A549 (cell line): ENCODE data around the gene CHAF1B. TPM values are rescaled to one million over a fixed set of nuclear protein-coding genes. Genes with fewer than 3 reads are reported as not detected.

Source experiments
- polyA plus RNA-seq, 4 experiments: library from polyadenylated mRNA; depleted of rRNA in 3 of 4; stranded (reverse); fragments of >200 nt; fragmentation: RNase III in 1 of 4; extraction: RNeasy Plus Mini Kit Qiagen cat#74134 plus additional on column Dnase treatment in 1 of 4; gene quantifications; 2 replicates in 3 of 4; 3 replicates in 1 of 4; pipeline ENCODE4 v1.2.3, GENCODE V29; 2011 to 2017
- small RNA-seq, 6 experiments: library from RNA; depleted of rRNA; stranded (forward); fragments of <200 nt; gene quantifications; one replicate each; pipeline ENCODE3, GENCODE V24; 2012

Gene CHAF1B
- polyA plus RNA-seq, 2 of the 4 experiments (the other 2 are of a cell fraction), result 13.3 to 16.9 TPM

Small RNAs within 50 kb of the gene (small RNA-seq; reads per million reads assigned to genes)
- 0 to 0.35 (median 0) reads per million in 6 experiments for gene ATP5MFP1

Other genes with a start within 250 kb of the CHAF1B start
- gene DOP1B, start 228.6 kb upstream of the CHAF1B start, polyA plus RNA-seq (2011; rRNA removed), result 3.5 and 4.5 TPM in 2 replicates
- 2.8 to 3.8 TPM (median 3.0 TPM) in 3 replicates for gene DOP1B, start 228.6 kb upstream of the CHAF1B start, polyA plus RNA-seq (2017; fragmentation: RNase III; extraction: RNeasy Plus Mini Kit Qiagen cat#74134 plus additional on column Dnase treatment)
- gene MORC3, start 65.2 kb upstream of the CHAF1B start, polyA plus RNA-seq (2011; rRNA removed), result 15.0 and 21.5 TPM in 2 replicates
- gene MORC3, start 65.2 kb upstream of the CHAF1B start, polyA plus RNA-seq (2017; fragmentation: RNase III; extraction: RNeasy Plus Mini Kit Qiagen cat#74134 plus additional on column Dnase treatment), result 9.7 to 10.7 TPM (median 9.9 TPM) in 3 replicates
- gene CLDN14, start 94.7 kb downstream of the CHAF1B start, polyA plus RNA-seq (2011; rRNA removed), result not detected in 2 replicates
- 0.05 TPM in 1 of 3 replicates, not detected in the others for gene CLDN14, start 94.7 kb downstream of the CHAF1B start, polyA plus RNA-seq (2017; fragmentation: RNase III; extraction: RNeasy Plus Mini Kit Qiagen cat#74134 plus additional on column Dnase treatment)